ENCODE results near the gene CDKN1B.

Gene CDKN1B

DNA sequence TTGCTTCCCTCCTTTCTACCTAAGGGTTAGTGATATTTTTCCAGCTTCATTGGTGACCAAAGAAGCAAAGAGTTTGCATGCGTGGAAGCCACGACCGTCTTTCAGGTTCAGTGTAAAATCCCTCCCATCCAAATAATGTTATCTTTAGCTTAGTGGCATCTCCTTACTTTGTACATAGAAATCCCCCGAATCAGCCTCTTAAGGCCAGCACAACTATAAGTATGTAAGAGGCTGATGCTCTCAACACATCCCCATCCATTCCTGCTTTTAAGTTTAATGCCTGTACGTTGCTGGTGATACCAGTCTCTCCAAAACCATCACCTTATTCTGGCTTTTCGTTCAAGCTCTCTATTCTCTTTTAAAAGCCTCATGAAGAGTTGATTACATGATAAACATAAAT is 14.6 kb downstream of the CDKN1B start:
- POLR2A ChIA-PET: interaction anchor here (0.6 kb wide), 1 partner anchor 160 kb away, joined by 5 read pairs; the partner anchor contains the start of gene GPRC5A
- H3K4me3 ChIP-seq (ENCODE audit: low read depth, low read length): no peak overlapping the region
- H3K27ac ChIP-seq (ENCODE audit: extremely low read depth, low read depth, low read length): no peak overlapping the region
- TF ChIP-seq ZNF837 (tag by site-specific recombination; IDR thresholded peaks at IDR 0.05) (no peak), ZNF561 (tag by site-specific recombination; IDR thresholded peaks at IDR 0.05; ENCODE audit: borderline replicate concordance) (0 out of 2 replicates have a peak, but pooled peaks have one; percentile 17), WT1 (tag by site-specific recombination; IDR thresholded peaks at IDR 0.05) (0 out of 2 replicates have a peak, but pooled peaks have one; percentile 17), ZNF48 (tag by site-specific recombination; IDR thresholded peaks at IDR 0.05) (no peak), ZNF366 (tag by site-specific recombination; conservative IDR thresholded peaks at IDR 0.05) (0 out of 2 replicates have a peak, but pooled peaks have one; percentile 15), ZNF10 (tag by site-specific recombination; IDR thresholded peaks at IDR 0.05) (peak; percentile 81), ZNF2 (tag by site-specific recombination; IDR thresholded peaks at IDR 0.05) (no peak), ZNF707 (tag by site-specific recombination; IDR thresholded peaks at IDR 0.05) (no peak), MZF1 (tag by site-specific recombination; IDR thresholded peaks at IDR 0.05; ENCODE audit: borderline replicate concordance) (peak; percentile 95)
- H3K4me1 ChIP-seq (ENCODE audit: control insufficient read depth, insufficient read depth, low read length): peaks cover 30% of the 10 kb centered on the region
- no peaks in the 10 kb centered on the region for H3K9me3 ChIP-seq (ENCODE audit: control insufficient read depth, insufficient read depth, low read depth, low read length)
- CTCF ChIA-PET: interaction anchor here (0.6 kb wide), 1 partner anchor 248 kb away, joined by 9 read pairs; no protein-coding TSS in a partner anchor
- H3K36me3 ChIP-seq (ENCODE audit: control insufficient read depth in 2 of 2, insufficient read depth in 1 of 2, low read length in 2 of 2): no peaks in the 10 kb centered on the region; a peak in 1 of 3 replicates

DNA sequence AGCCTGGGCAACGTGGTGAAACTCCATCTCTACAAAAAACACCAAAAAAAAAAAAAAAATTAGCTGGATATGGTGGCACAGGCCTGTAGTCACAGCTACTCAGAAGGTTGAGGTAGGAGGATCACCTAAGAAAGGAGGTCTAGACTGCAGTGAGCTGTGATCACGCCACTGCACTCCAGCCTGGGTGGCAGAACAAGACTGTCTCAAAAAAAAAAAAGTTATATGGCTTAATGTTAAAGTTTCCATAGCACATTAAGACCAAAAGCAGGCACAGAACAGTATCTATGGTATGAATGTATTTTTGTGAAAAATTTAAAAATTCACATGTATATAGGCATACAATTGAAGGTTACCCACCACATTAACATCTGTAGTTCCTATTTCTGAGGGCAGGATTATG is 15.9 kb downstream of the CDKN1B start:
- H3K27ac ChIP-seq (ENCODE audit: extremely low read depth, low read depth, low read length): no peak overlapping the region
- CTCF ChIA-PET: interaction anchor here (0.6 kb wide), 2 partner anchors 369 to 471 kb away, joined by 3 to 5 read pairs; no protein-coding TSS in a partner anchor
- POLR2A ChIA-PET: interaction anchor here (0.7 kb wide), 1 partner anchor 210 kb away, joined by 4 read pairs; no protein-coding TSS in a partner anchor
- no peaks in the 10 kb centered on the region; a peak in 1 of 3 replicates for H3K36me3 ChIP-seq (ENCODE audit: control insufficient read depth in 2 of 2, insufficient read depth in 1 of 2, low read length in 2 of 2)
- H3K4me1 ChIP-seq (ENCODE audit: control insufficient read depth, insufficient read depth, low read length): peaks cover 28% of the 10 kb centered on the region
- H3K4me3 ChIP-seq (ENCODE audit: low read depth, low read length): no peak overlapping the region
- no peaks in the 10 kb centered on the region for H3K9me3 ChIP-seq (ENCODE audit: control insufficient read depth, insufficient read depth, low read depth, low read length)
- peak; percentile 90 for TF ChIP-seq ZNF600 (tag by site-specific recombination; IDR thresholded peaks at IDR 0.05)
- TF ChIP-seq, protein P1, sequence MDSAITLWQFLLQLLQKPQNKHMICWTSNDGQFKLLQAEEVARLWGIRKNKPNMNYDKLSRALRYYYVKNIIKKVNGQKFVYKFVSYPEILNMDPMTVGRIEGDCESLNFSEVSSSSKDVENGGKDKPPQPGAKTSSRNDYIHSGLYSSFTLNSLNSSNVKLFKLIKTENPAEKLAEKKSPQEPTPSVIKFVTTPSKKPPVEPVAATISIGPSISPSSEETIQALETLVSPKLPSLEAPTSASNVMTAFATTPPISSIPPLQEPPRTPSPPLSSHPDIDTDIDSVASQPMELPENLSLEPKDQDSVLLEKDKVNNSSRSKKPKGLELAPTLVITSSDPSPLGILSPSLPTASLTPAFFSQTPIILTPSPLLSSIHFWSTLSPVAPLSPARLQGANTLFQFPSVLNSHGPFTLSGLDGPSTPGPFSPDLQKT (IDR thresholded peaks at IDR 0.05; ENCODE audit: borderline replicate concordance, low read depth, low read length): no peak
- TF ChIP-seq, protein P2, sequence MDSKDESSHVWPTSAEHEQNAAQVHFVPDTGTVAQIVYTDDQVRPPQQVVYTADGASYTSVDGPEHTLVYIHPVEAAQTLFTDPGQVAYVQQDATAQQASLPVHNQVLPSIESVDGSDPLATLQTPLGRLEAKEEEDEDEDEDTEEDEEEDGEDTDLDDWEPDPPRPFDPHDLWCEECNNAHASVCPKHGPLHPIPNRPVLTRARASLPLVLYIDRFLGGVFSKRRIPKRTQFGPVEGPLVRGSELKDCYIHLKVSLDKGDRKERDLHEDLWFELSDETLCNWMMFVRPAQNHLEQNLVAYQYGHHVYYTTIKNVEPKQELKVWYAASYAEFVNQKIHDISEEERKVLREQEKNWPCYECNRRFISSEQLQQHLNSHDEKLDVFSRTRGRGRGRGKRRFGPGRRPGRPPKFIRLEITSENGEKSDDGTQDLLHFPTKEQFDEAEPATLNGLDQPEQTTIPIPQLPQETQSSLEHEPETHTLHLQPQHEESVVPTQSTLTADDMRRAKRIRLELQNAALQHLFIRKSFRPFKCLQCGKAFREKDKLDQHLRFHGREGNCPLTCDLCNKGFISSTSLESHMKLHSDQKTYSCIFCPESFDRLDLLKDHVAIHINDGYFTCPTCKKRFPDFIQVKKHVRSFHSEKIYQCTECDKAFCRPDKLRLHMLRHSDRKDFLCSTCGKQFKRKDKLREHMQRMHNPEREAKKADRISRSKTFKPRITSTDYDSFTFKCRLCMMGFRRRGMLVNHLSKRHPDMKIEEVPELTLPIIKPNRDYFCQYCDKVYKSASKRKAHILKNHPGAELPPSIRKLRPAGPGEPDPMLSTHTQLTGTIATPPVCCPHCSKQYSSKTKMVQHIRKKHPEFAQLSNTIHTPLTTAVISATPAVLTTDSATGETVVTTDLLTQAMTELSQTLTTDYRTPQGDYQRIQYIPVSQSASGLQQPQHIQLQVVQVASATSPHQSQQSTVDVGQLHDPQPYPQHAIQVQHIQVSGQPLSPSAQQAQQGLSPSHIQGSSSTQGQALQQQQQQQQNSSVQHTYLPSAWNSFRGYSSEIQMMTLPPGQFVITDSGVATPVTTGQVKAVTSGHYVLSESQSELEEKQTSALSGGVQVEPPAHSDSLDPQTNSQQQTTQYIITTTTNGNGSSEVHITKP (tag by site-specific recombination; IDR thresholded peaks at IDR 0.05): 0 out of 2 replicates have a peak, but pooled peaks have one; percentile 43
- TF ChIP-seq, protein P3, sequence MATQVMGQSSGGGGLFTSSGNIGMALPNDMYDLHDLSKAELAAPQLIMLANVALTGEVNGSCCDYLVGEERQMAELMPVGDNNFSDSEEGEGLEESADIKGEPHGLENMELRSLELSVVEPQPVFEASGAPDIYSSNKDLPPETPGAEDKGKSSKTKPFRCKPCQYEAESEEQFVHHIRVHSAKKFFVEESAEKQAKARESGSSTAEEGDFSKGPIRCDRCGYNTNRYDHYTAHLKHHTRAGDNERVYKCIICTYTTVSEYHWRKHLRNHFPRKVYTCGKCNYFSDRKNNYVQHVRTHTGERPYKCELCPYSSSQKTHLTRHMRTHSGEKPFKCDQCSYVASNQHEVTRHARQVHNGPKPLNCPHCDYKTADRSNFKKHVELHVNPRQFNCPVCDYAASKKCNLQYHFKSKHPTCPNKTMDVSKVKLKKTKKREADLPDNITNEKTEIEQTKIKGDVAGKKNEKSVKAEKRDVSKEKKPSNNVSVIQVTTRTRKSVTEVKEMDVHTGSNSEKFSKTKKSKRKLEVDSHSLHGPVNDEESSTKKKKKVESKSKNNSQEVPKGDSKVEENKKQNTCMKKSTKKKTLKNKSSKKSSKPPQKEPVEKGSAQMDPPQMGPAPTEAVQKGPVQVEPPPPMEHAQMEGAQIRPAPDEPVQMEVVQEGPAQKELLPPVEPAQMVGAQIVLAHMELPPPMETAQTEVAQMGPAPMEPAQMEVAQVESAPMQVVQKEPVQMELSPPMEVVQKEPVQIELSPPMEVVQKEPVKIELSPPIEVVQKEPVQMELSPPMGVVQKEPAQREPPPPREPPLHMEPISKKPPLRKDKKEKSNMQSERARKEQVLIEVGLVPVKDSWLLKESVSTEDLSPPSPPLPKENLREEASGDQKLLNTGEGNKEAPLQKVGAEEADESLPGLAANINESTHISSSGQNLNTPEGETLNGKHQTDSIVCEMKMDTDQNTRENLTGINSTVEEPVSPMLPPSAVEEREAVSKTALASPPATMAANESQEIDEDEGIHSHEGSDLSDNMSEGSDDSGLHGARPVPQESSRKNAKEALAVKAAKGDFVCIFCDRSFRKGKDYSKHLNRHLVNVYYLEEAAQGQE (tag by site-specific recombination; IDR thresholded peaks at IDR 0.05): no peak
- no peak for TF ChIP-seq KLF1 (tag by site-specific recombination; IDR thresholded peaks at IDR 0.05)
- TF ChIP-seq EGR2 (tag by site-specific recombination; IDR thresholded peaks at IDR 0.05; ENCODE audit: low read depth): no peak
- no peak for TF ChIP-seq ZNF423 (tag by site-specific recombination; IDR thresholded peaks at IDR 0.05)

All from HEK293 (cell line).